NCI-H2029 (cell line): ENCODE measurements around the gene ITPRIP.

Experiments used
- DNase-seq: peaks from one replicate; lab custom pipeline; 2025; lab: John Stamatoyannopoulos, UW

ITPRIP gene

GRCh38 chr10:104309980-104310978 is 28.0 kb downstream of the ITPRIP start:
- DNase-seq = no peak

DNA sequence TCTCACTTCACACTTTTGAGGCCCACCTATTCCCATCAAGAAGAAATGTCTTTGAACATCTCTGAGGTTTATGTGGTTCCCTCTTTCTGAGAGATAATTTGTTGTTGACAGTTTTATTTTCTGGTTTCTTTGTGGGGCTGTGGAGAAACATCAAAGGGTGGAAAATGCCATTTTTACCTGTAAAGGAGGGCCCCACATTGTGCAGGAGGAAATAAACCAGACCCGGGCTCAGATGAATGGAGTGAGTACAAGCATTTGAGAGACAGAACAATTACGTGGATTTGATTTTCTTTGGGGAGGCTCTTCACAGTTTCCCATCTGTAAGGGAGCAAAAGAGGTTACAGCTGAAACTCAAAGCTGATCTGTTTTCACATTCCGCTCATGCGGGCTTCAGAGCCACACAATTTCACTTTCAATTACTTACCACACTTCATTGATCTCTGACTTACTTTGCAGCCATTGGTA is 29.8 kb downstream of the ITPRIP start:
- no peak for DNase-seq

GRCh38 chr10:104307576-104308438 is 30.5 kb downstream of the ITPRIP start:
- no peak for DNase-seq

- no peak for DNase-seq
Observed at GRCh38 chr10:104306897-104307296, 31.4 kb downstream of the ITPRIP start.

- no peak for DNase-seq
Observed at GRCh38 chr10:104304927-104305326, 33.3 kb downstream of the ITPRIP start.

- DNase-seq = no peak
Observed at GRCh38 chr10:104304356-104304745, 33.9 kb downstream of the ITPRIP start.

DNA sequence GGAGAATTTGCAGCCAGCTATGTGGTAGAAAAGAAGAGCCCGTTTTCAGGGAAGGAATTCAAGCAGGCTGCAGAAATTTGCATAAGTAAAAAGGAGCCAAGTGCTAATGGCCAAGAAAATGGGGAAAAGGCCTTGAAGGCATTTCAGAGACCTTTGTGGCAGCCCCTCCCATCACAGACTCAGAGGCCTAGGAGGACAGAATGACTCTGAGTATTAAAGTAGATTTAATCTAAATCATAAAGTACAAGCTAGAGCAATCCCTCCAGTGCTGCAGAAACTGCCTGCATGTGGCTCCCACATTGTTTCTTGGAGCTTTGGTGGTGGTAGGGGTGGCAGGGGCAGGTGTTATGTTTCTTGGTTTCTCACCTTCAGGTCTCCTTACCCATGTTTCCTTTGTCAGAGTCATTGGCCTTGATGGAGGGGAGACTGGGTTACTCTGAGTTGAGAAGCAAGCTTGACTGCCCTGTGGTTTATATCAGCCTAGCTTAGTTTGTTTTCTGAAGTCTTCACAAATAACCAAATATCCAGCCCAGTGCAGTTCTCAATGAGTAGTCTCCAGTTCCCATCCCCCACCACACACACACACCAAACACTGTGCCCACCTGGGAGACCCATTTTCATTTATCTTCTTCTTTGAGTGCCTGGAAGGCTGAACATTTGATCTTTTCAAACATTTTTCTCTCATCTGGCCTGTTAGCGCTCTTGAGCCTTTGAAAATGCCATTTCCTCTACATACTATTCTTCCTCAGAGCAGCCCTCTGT is 34.5 kb downstream of the ITPRIP start:
- no peak for DNase-seq

- no peak for DNase-seq
Observed at GRCh38 chr10:104301907-104302690, 36.2 kb downstream of the ITPRIP start.

DNA sequence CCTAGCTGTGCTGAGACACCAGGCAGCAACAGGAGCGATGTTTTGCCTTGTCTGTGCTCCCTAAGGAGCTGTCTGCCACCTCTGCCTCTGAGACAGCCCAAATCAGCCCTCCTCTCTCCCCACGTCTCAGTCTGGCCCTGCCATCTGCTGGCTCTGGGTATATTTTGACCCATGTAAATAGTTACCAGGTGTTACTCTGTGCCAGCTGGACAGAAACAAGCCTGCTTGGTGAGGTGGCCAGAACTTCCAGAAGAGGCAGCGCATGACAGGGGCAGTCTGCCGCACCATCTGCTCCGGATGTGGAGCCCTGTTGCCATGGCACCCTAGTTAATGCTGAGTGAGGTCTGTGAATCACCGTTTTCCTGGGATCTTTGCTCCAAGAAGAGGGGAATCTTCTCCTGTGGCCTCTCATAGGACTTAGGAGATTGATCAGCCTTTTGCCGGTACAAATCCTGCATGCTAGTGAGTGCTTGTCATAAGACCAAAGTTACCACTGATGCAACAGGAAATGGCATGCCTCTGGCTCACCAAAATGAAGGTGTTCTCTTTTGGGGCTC is 37.5 kb downstream of the ITPRIP start:
- peak; percentile 61 for DNase-seq

DNA sequence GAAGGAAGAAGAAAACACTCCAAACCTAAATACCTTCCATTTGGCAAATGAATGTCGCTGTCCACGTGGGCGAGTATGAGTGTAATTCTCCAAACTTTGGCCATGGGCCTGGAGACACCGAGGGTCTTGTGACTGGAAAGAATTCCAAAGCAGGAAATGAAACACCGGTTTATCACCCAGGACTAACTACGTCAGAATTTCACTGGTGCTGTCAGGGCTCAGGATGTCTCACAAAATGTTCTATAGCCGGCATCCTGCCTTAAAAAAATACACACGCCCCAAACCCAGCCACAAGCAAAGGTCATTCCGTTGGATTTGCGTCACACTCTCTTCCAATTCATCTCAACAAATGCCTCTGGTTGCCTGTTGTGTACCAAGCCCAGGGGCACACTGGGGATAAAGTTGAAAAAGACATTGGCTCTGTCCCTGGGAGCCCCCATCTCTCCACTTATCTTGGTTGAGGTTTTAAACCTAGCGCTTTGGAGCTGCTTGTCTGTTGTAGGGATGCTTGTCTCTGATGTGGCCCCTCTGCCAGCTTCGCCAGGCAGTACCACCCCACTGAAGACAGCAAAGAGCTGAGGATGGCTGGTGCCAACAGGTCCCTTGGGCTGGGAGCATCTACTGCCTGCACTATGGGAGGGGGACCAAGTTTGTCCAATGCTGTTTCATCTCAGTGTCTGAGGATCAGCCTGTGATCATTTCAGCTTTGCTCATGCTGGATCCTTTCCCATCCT is 38.1 kb downstream of the ITPRIP start:
- no peak for DNase-seq

DNA sequence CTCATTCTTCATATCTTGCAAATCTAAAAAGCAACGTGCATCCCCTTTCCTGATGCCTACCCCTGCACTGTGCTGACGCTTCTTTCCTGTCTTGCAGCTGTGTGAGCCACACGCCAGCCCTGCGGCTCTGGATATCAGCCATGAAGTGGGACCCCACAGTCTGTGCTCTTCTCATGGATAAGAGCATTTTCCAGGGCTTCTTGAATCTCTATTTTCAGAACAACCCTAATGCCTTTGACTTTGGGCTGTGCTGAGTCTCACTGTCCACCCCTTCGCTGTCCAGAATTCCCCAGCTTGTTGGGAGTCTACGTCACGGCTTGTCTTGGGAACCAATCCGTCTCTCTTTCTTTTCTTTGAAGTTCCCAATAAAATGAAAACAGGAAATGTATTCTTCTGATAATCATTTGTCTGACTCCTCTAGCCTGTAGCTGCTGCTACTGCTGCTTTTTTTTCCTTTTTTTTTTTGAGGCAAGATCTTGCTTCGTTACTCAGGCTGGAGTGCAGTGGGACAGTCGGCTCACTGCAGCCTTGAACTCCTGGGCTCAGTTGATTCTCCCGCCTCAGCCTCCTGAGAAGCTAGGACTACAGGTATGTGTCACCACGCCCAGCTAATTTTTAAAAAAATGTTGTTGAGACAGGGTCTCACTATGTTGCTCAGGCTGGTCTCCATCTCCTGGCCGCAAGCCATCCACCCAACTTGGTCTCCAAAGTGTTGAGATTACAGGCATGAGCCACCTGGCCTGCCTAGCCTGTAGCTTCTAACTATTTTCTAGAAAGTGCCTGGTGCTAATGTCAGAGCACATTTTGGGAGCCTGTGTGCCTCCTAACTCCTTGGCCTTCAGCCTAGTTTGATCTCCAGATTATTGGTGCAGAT is 39.0 kb downstream of the ITPRIP start:
- no peak for DNase-seq

- no peak for DNase-seq
Observed at GRCh38 chr10:104297697-104298660, 40.3 kb downstream of the ITPRIP start.

DNA sequence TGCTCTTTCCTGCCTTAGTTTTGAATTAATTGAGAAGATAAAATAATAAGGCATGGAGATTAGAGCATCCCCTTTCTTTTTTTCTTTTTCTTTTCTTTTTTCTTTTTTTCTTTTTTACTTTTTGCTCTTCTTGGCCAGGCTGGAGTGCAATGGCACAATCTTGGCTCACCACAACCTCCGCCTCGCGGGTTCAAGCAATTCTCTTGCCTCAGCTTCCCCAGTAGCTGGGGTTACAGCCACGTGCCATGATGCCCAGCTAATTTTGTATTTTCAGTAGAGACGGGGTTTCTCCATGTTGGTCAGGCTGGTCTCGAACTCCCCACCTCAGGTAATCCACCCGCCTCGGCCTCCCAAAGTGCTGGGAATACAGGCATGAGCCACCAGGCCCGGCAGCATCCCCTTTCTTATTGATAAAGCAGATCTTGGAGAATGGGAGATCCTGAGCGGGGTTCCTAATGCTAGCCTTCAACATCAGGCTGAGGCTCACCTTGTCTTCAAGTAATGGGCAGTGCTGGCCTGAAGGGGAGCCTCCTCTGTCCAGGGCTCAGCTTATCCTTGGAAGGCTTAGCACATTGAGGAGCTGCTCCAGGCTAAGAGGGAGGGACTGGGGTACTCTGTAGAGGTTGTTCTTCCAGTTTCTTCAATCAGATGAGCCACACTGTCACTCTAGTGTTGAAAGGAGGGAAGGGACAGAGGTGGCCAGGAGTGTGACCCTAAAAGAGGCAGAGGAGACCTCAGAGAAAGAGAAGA is 41.4 kb downstream of the ITPRIP start:
- no peak for DNase-seq

- no peak for DNase-seq
Observed at GRCh38 chr10:104293781-104294321, 44.4 kb downstream of the ITPRIP start.

DNA sequence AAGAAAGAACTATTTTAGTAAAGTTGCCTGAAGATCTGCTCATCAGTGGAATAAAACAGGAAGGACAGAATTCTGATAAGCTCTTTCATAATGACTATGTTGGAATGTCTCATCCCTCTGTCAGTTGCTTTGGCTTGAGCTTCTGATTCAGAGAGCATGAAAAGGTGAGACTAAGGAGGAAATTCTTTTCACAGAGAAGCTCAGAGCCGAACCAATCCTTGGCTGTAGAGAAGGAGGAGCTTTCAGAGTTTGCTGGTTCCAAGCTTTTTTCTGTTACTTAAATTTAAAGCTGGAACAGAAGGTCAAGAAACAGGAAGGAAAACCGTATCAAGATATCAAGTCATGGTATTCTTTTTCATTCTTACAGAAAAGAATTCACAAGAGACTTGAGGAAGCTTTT is 45.3 kb downstream of the ITPRIP start:
- no peak for DNase-seq

DNA sequence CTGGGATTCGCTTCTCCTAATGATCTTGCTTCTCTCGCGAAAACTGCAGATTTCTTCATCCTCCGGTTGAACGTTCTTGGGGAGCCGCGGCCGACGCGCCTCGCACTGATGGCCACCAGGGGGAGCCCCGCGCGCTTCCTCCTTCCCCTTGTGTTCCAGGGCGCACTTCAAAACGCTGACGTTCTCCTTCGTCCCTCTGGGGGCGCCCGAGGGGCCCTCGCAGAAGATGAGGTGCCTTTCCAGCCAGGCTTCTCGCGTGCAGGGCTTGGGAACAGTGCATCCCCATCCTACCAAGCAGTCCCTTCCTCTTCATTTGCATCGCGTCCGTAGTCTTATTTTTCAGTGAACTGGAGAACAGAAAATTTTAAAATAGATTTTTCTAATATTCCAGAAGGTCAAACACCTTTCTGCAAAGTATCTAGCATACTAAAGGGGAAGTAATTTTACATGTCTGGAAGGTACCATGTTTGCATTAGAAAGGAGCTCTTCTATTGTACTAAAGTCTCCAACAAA is 46.8 kb downstream of the ITPRIP start:
- DNase-seq = peak; percentile 63

GRCh38 chr10:104288355-104288754 is 49.9 kb downstream of the ITPRIP start:
- DNase-seq = no peak
